CD4-positive, alpha-beta T cell (primary cell): ENCODE results near the gene ASPA. TPM values are rescaled to one million over a fixed set of nuclear protein-coding genes. Genes with fewer than 3 reads are reported as not detected.
"Not testable (repeated sequence)": the region's sequence is repeated elsewhere in the genome, so short reads cannot be mapped to it uniquely, and the experiment has no call there.

ENCODE experiments used
- ATAC-seq: fragments of 200-7000 bp; cut with Tn5 transposase; one replicate; pipeline ENCODE4 v1.10.0; 2022; ENCODE audit warnings: mild to moderate bottlenecking; ENCODE audit not compliant: poor library complexity
- CTCF ChIA-PET: fragments of 350-600 bp; sonication (Branson Sonifier 250); formaldehyde crosslinking; loops from one replicate; lab custom pipeline; 2021; ENCODE audit warnings: antibody characterized with exemption, inconsistent platforms; lab: Charles Lee
- POLR2A ChIA-PET: fragments of 350-600 bp; sonication (Branson Sonifier 250); formaldehyde crosslinking; loops from one replicate; lab custom pipeline; 2021; ENCODE audit warnings: antibody characterized with exemption, inconsistent platforms; lab: Charles Lee
- DNase-seq, 14 experiments: peaks; one replicate each; pipeline ENCODE4 v3.0.0-alpha.2; 2013 to 2020; ENCODE audit warnings: mixed read lengths in 2 of 14
- H3K27ac ChIP-seq, 2 donors: one replicate each; pipeline versions ENCODE4 v1.5.1 to v1.7.0; 2013; ENCODE audit warnings: low read length in 2 of 2, low read depth in 1 of 2, mild to moderate bottlenecking in 1 of 2
- H3K27me3 ChIP-seq, 2 experiments: 1 replicate in 1 of 2; 2 replicates in 1 of 2; pipeline versions ENCODE4 v1.6.1 to v1.7.0; 2013; ENCODE audit warnings: low read length in 2 of 2, control low read depth in 1 of 2, mild to moderate bottlenecking in 1 of 2, moderate library complexity in 1 of 2; ENCODE audit not compliant: insufficient read depth in 2 of 2, control insufficient read depth in 1 of 2
- H3K36me3 ChIP-seq: one replicate; pipeline ENCODE4 v1.6.1; 2013; ENCODE audit warnings: low read length, control low read depth; ENCODE audit not compliant: insufficient read depth
- H3K4me1 ChIP-seq: one replicate; pipeline ENCODE4 v1.6.1; 2013; ENCODE audit warnings: low read length, control low read depth; ENCODE audit not compliant: insufficient read depth
- H3K4me3 ChIP-seq: one replicate; pipeline ENCODE4 v1.5.1; 2013; ENCODE audit warnings: mild to moderate bottlenecking, low read length, moderate library complexity
- H3K9me3 ChIP-seq, 2 experiments: 1 replicate in 1 of 2; 2 replicates in 1 of 2; pipeline versions ENCODE4 v1.6.1 to v1.7.0; 2013; ENCODE audit warnings: low read length in 2 of 2, mild to moderate bottlenecking in 2 of 2, control low read depth in 1 of 2, moderate library complexity in 1 of 2; ENCODE audit not compliant: control insufficient read depth in 1 of 2, insufficient read depth in 1 of 2
- H3K27ac Mint-ChIP-seq: one replicate; pipeline ENCODE4 v1.8.0; 2020; ENCODE audit warnings: mixed read lengths
- H3K27me3 Mint-ChIP-seq: one replicate; pipeline ENCODE4 v1.8.0; 2021; ENCODE audit warnings: mixed read lengths
- H3K36me3 Mint-ChIP-seq: one replicate; pipeline ENCODE4 v1.8.0; 2021; ENCODE audit warnings: low read depth, mixed read lengths
- H3K4me1 Mint-ChIP-seq: one replicate; pipeline ENCODE4 v1.8.0; 2021; ENCODE audit warnings: low read depth, mixed read lengths
- H3K4me3 Mint-ChIP-seq: one replicate; pipeline ENCODE4 v1.8.0; 2020; ENCODE audit warnings: mild to moderate bottlenecking, mixed read lengths
- H3K9me3 Mint-ChIP-seq: one replicate; pipeline ENCODE4 v1.8.0; 2020; ENCODE audit warnings: mixed read lengths
- CTCF ChIP-seq: fragments of 200-600 bp; IDR thresholded peaks from one replicate; pipeline ENCODE4 v1.8.0; 2022; ENCODE audit warnings: antibody characterized with exemption, mild to moderate bottlenecking
- intact Hi-C, 2 experiments: fragments of 100-400 bp; cut with DNase I in 1 of 2; cut with micrococcal nuclease in 1 of 2; formaldehyde crosslinking; loops; one replicate each; pipeline versions ENCODE4 v1.15.1 to v1.9.0; 2023 to 2025; cut with DNase I, micrococcal nuclease
- total RNA-seq, 174 experiments: library from RNA in 2 of 174; stranded (reverse) in 2 of 174; gene quantifications; one replicate each; pipeline ENCODE4 v1.2.3 and lab custom pipeline; 2021 to 2026

The ASPA gene
- total RNA-seq, 2 experiments from 2014 or later = not detected

- Histone ChIP-seq H3K4me1 (no peaks in the 10 kb centered on the region), H3K4me3 (no peak overlapping the region), H3K9me3 (no peaks in the 10 kb centered on the region), H3K27ac (no peak overlapping the region), H3K27me3 (peaks cover 2 to 13% of the 10 kb centered on the region in 2 experiments), H3K36me3 (no peaks in the 10 kb centered on the region)
- CTCF ChIA-PET = no interaction called here
- Mint-ChIP-seq H3K36me3 (no peaks in the 10 kb centered on the region), H3K9me3 (no peaks in the 10 kb centered on the region), H3K4me1 (no peaks in the 10 kb centered on the region), H3K4me3 (no peak overlapping the region), H3K27ac (no peak overlapping the region), H3K27me3 (peaks cover 17% of the 10 kb centered on the region)
- no peak for ATAC-seq
- POLR2A ChIA-PET = no interaction called here
- DNase-seq = no peak
- intact Hi-C loops = no loop called here
- TF ChIP-seq CTCF = no peak
Observed at GRCh38 chr17:3448059-3448665, 27.6 kb upstream of the ASPA start.

- H3K27ac ChIP-seq, H3K36me3 Mint-ChIP-seq, ATAC-seq, H3K4me3 Mint-ChIP-seq, H3K9me3 ChIP-seq, H3K27me3 Mint-ChIP-seq, H3K36me3 ChIP-seq, DNase-seq, H3K27ac Mint-ChIP-seq, CTCF ChIA-PET, POLR2A ChIA-PET, intact Hi-C loops, H3K9me3 Mint-ChIP-seq, H3K27me3 ChIP-seq, H3K4me1 ChIP-seq, H3K4me1 Mint-ChIP-seq, H3K4me3 ChIP-seq: not testable (repeated sequence)
Observed at GRCh38 chr17:3466355-3466754, 9.4 kb upstream of the ASPA start.

GRCh38 chr17:3469529-3469928 lies 6.3 kb upstream of the ASPA start:
- Mint-ChIP-seq H3K27me3 (peaks cover 5% of the 10 kb centered on the region), H3K9me3 (no peaks in the 10 kb centered on the region), H3K27ac (no peak overlapping the region), H3K4me3 (no peak overlapping the region), H3K4me1 (no peaks in the 10 kb centered on the region), H3K36me3 (no peaks in the 10 kb centered on the region)
- ChIA-PET CTCF (no interaction called here), POLR2A (no interaction called here)
- Histone ChIP-seq H3K9me3 (peaks cover 0 to 9% of the 10 kb centered on the region in 2 experiments), H3K4me1 (no peaks in the 10 kb centered on the region), H3K4me3 (no peak overlapping the region), H3K27ac (no peak overlapping the region), H3K36me3 (no peaks in the 10 kb centered on the region), H3K27me3 (peaks cover 0 to 4% of the 10 kb centered on the region in 2 experiments)
- no peak for TF ChIP-seq CTCF
- DNase-seq = no peak
- intact Hi-C loops = no loop called here
- no peak for ATAC-seq

- peaks cover 0 to 4% of the 10 kb centered on the region in 2 experiments for H3K27me3 ChIP-seq
- H3K27ac ChIP-seq = no peak within 1 kb of the TSS
- no peaks in the 10 kb centered on the region for H3K4me1 ChIP-seq
- CTCF ChIA-PET = no interaction called here
- DNase-seq = peak in 1 of 14 experiments; percentile 5
- Mint-ChIP-seq H3K4me3 (no peak within 1 kb of the TSS), H3K27ac (no peak within 1 kb of the TSS), H3K27me3 (peaks cover 5% of the 10 kb centered on the region), H3K9me3 (no peaks in the 10 kb centered on the region), H3K36me3 (no peaks in the 10 kb centered on the region), H3K4me1 (no peaks in the 10 kb centered on the region)
- no peak for ATAC-seq
- POLR2A ChIA-PET = no interaction called here
- intact Hi-C loops = no loop called here
- H3K36me3 ChIP-seq = no peaks in the 10 kb centered on the region
- TF ChIP-seq CTCF = no peak
- no peak within 1 kb of the TSS for H3K4me3 ChIP-seq
- peaks cover 0 to 9% of the 10 kb centered on the region in 2 experiments for H3K9me3 ChIP-seq
Observed at GRCh38 chr17:3471599-3471998, 4.2 kb upstream of the ASPA start, which contains the start of gene SPATA22. SPATA22 (minus strand) TSS chr17:3471819; CDS start chr17:3469325, 2,494 bp downstream.
